Measurements from ENCODE around the gene GOLGA8B. TPM values are rescaled to one million over a fixed set of nuclear protein-coding genes. Genes with fewer than 3 reads are reported as not detected.
"Not testable (repeated sequence)": the region's sequence is repeated elsewhere in the genome, so short reads cannot be mapped to it uniquely, and the experiment has no call there.

GOLGA8B gene
- 10.3 TPM for total RNA-seq
- long read RNA-seq, full-length matches to known transcripts: 1 of 19 reads
- long read RNA-seq, partial matches to known transcripts: 12 of 19 reads
- long read RNA-seq, other reads (novel, unspliced or antisense): 6 of 19 reads

GRCh38 chr15:34583399-34584329 lies at the start of gene GOLGA8B:
Gene GOLGA8B (minus strand): TSS chr15:34583651. CDS start chr15:34535912, 47,739 bp downstream.
- DNase-seq (peak; percentile 83), ATAC-seq (peak; percentile 73)
- intact Hi-C loops (cut with micrococcal nuclease): no loop called here

GRCh38 chr15:34633165-34633564 lies 49.7 kb upstream of the GOLGA8B start:
- ATAC-seq; intact Hi-C loops (cut with micrococcal nuclease); DNase-seq: not testable (repeated sequence)

GRCh38 chr15:34628577-34629152 lies 45.2 kb upstream of the GOLGA8B start:
- ATAC-seq (no peak), DNase-seq (no peak)
- intact Hi-C loops (cut with micrococcal nuclease): no loop called here

GRCh38 chr15:34625007-34625406 lies 41.6 kb upstream of the GOLGA8B start:
- no peak for ATAC-seq
- DNase-seq: no peak
- intact Hi-C loops (cut with micrococcal nuclease): no loop called here

GRCh38 chr15:34621675-34622074 lies 38.2 kb upstream of the GOLGA8B start:
- intact Hi-C loops (cut with micrococcal nuclease): no loop called here
- DNase-seq (no peak), ATAC-seq (no peak)

- ATAC-seq (no peak), DNase-seq (no peak)
- intact Hi-C loops (cut with micrococcal nuclease): no loop called here
These were observed 37.4 kb upstream of the GOLGA8B start for GRCh38 chr15:34620814-34621213.

GRCh38 chr15:34620142-34620541 lies 36.7 kb upstream of the GOLGA8B start:
- ATAC-seq (no peak), DNase-seq (no peak)
- intact Hi-C loops (cut with micrococcal nuclease): no loop called here

- no peak for ATAC-seq
- no peak for DNase-seq
- intact Hi-C loops (cut with micrococcal nuclease): no loop called here
These were observed 35.7 kb upstream of the GOLGA8B start for GRCh38 chr15:34619151-34619550.

GRCh38 chr15:34618073-34618472 lies 34.6 kb upstream of the GOLGA8B start:
- intact Hi-C loops (cut with micrococcal nuclease): no loop called here
- ATAC-seq: no peak
- DNase-seq: no peak

GRCh38 chr15:34616613-34617012 lies 33.2 kb upstream of the GOLGA8B start:
- ATAC-seq (peak; percentile 81), DNase-seq (peak; percentile 22)
- intact Hi-C loops (cut with micrococcal nuclease): no loop called here

DNA sequence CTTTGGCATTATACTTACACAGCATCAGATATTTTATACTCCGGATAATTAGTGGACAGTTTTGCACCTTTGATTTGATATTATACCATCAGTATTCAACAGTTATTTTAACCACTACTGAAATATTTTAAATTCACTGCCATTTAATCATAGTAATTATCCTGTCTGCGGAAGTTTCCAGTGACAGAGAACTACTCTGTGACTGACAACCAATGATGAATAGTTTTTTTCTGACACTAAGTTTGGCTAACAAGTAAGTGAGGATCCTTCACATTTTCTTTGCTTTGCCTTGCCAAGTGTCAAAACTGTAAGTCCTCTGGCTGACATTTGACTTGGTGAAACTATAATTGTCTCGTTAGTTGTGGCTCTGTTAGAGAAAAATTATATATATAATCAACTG lies 30.5 kb upstream of the GOLGA8B start:
- DNase-seq: no peak
- intact Hi-C loops (cut with micrococcal nuclease): no loop called here
- ATAC-seq: no peak

DNA sequence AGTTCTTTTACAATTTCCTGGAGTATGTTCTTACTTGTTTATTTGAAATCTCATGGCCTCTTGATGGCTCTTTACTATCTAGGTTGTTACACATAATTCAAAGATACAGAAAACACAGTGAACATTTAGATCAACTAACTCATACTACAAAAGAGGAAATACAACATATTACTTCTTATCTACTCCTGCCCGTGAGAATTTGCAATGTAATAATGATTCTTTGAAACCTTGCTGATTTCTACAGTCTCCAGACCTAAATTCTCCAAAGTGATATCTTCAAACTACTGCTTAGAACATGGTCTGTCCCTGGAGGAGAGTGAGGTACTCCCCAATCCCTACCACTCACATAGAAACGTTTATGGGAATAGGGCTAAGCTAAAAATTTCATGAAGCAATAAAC lies 29.9 kb upstream of the GOLGA8B start:
- intact Hi-C loops (cut with micrococcal nuclease): no loop called here
- DNase-seq: no peak
- no peak for ATAC-seq

GRCh38 chr15:34610354-34610753 lies 26.9 kb upstream of the GOLGA8B start:
- intact Hi-C loops (cut with micrococcal nuclease): loop anchor here (2.0 kb wide), 1 partner anchor 310 kb away; no protein-coding TSS in a partner anchor
- ATAC-seq (peak; percentile 51), DNase-seq (no peak)

DNA sequence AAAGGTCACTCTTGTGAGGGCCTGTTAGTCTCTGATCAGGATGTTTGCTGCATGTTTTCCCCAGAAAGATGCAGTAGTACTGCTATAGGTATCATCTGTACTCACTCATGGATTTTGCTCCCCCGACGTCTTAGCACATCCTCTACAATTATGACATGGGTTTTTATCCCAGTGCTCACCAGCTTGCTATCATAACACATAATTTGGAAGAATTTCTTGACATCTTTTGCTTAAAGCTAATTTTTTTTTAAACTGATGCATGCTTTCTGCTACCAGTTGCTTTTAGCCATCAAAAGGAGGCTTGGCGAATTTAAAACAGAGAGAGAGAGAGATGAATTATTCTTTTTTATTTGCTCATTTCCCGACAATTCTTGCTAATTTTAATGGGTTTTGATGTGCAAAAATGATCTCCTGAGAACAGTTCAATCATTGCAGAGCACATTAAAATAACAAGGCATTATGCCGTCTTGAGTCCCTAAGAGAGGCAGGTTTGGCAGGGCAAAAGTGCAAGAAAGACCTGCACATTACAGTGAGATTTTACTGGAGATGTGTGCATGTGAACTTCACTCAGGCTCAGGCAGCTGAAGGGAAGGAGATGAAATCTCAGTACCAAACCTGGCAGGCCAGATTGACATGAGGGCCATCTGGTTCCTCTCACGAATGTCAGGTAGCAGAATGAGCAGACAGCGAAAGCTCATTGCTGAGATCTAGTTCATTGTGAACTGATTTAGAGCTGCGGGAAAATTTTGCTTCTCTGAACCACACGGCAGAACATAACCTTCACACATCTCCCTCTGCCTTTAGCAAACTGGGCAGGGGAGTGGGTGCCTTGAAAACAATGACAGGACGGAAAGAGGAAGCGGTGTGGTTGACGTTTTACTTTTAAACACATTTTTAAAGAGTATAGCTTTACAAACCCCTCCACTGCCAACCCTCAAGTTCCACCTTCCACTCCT lies 25.9 kb upstream of the GOLGA8B start:
- intact Hi-C loops (cut with micrococcal nuclease): loop anchor here (2.0 kb wide), 1 partner anchor 311 kb away; no protein-coding TSS in a partner anchor
- no peak for DNase-seq
- peak; percentile 68 for ATAC-seq

GRCh38 chr15:34608517-34608916 lies 25.1 kb upstream of the GOLGA8B start:
- intact Hi-C loops (cut with micrococcal nuclease): no loop called here
- no peak for ATAC-seq
- no peak for DNase-seq

- DNase-seq (no peak), ATAC-seq (no peak)
- intact Hi-C loops (cut with micrococcal nuclease): no loop called here
These were observed 24.4 kb upstream of the GOLGA8B start for GRCh38 chr15:34607832-34608231.

- DNase-seq (no peak), ATAC-seq (no peak)
- intact Hi-C loops (cut with micrococcal nuclease): no loop called here
These were observed 23.1 kb upstream of the GOLGA8B start for GRCh38 chr15:34606545-34606944.

GRCh38 chr15:34606131-34606530 lies 22.7 kb upstream of the GOLGA8B start:
- ATAC-seq (no peak), DNase-seq (no peak)
- intact Hi-C loops (cut with micrococcal nuclease): no loop called here

GRCh38 chr15:34603095-34603494 lies 19.6 kb upstream of the GOLGA8B start:
- no peak for DNase-seq
- intact Hi-C loops (cut with micrococcal nuclease): no loop called here
- no peak for ATAC-seq

All from left ventricle myocardium superior (tissue), 1 donor.